MM.1S (cell line): ENCODE measurements around the gene ZEB2.

Experiments used
- DNase-seq: peaks from one replicate; pipeline ENCODE4 v3.0.0-alpha.2; 2015
- H2AFZ ChIP-seq: fragments of 300-600 bp; sonication (generic); 2 replicates; pipeline ENCODE4 v1.6.0; 2016; ENCODE audit warnings: antibody characterized with exemption, low read length
- H3F3A ChIP-seq: fragments of 300-600 bp; sonication (generic); 2 replicates; pipeline ENCODE4 v1.6.1; 2016; ENCODE audit warnings: mild to moderate bottlenecking, antibody characterized with exemption, low read length, moderate library complexity, mixed read lengths; ENCODE audit not compliant: insufficient read depth
- H3K27ac ChIP-seq: fragments of 300-600 bp; sonication (generic); 2 replicates; pipeline ENCODE4 v1.5.1; 2016; ENCODE audit warnings: mild to moderate bottlenecking, low read length
- H3K27me3 ChIP-seq: fragments of 300-600 bp; sonication (generic); replicated peaks from 2 replicates; pipeline ENCODE4 v1.6.0; 2016; ENCODE audit warnings: low read length; ENCODE audit not compliant: insufficient read depth
- H3K36me3 ChIP-seq: fragments of 300-600 bp; sonication (generic); replicated peaks from 2 replicates; pipeline ENCODE4 v1.6.1; 2016; ENCODE audit warnings: mild to moderate bottlenecking, low read length, mixed read lengths; ENCODE audit not compliant: insufficient read depth
- H3K4me1 ChIP-seq: fragments of 300-600 bp; sonication (generic); 2 replicates; pipeline ENCODE4 v1.6.1; 2016; ENCODE audit warnings: low read length, mixed read lengths
- H3K4me2 ChIP-seq: fragments of 300-600 bp; sonication (generic); 2 replicates; pipeline ENCODE4 v1.6.0; 2016; ENCODE audit warnings: low read depth, low read length
- H3K4me3 ChIP-seq: fragments of 300-600 bp; sonication (generic); 2 replicates; pipeline ENCODE4 v1.5.1; 2016; ENCODE audit warnings: low read length, mixed read lengths
- H3K79me2 ChIP-seq: fragments of 300-600 bp; sonication (generic); 2 replicates; pipeline ENCODE4 v1.6.1; 2016; ENCODE audit warnings: mixed run types, low read length, mixed read lengths
- H3K9ac ChIP-seq: fragments of 300-600 bp; sonication (generic); 2 replicates; pipeline ENCODE4 v1.6.1; 2016; ENCODE audit warnings: low read length, mixed read lengths
- H3K9me2 ChIP-seq: fragments of 300-600 bp; sonication (generic); replicated peaks from 2 replicates; pipeline ENCODE4 v1.6.1; 2016; ENCODE audit warnings: mild to moderate bottlenecking, low read length, mixed read lengths; ENCODE audit not compliant: insufficient read depth
- H3K9me3 ChIP-seq: fragments of 300-600 bp; sonication (generic); replicated peaks from 2 replicates; pipeline ENCODE4 v1.6.1; 2016; ENCODE audit warnings: mild to moderate bottlenecking, low read length, mixed read lengths; ENCODE audit not compliant: insufficient read depth
- H4K20me1 ChIP-seq: fragments of 300-600 bp; sonication (generic); 2 replicates; pipeline ENCODE4 v1.6.1; 2016; ENCODE audit warnings: mild to moderate bottlenecking, low read length, moderate library complexity, mixed read lengths; ENCODE audit not compliant: insufficient read depth
- CTCF ChIP-seq: fragments of 300-600 bp; sonication (generic); IDR thresholded peaks from 2 replicates; pipeline ENCODE4 v1.5.1; 2016; ENCODE audit warnings: antibody characterized with exemption, low read length, mixed read lengths
- EZH2 ChIP-seq: fragments of 300-600 bp; sonication (generic); optimal IDR thresholded peaks from 2 replicates; pipeline ENCODE3; 2017; ENCODE audit warnings: low read depth, mild to moderate bottlenecking, antibody characterized with exemption, low read length, mixed read lengths
- EZH2phosphoT487 ChIP-seq: fragments of 300-600 bp; sonication (generic); IDR thresholded peaks from 2 replicates; pipeline ENCODE4 v1.6.1; 2018; ENCODE audit warnings: antibody characterized with exemption, low read length

ZEB2 gene

DNA sequence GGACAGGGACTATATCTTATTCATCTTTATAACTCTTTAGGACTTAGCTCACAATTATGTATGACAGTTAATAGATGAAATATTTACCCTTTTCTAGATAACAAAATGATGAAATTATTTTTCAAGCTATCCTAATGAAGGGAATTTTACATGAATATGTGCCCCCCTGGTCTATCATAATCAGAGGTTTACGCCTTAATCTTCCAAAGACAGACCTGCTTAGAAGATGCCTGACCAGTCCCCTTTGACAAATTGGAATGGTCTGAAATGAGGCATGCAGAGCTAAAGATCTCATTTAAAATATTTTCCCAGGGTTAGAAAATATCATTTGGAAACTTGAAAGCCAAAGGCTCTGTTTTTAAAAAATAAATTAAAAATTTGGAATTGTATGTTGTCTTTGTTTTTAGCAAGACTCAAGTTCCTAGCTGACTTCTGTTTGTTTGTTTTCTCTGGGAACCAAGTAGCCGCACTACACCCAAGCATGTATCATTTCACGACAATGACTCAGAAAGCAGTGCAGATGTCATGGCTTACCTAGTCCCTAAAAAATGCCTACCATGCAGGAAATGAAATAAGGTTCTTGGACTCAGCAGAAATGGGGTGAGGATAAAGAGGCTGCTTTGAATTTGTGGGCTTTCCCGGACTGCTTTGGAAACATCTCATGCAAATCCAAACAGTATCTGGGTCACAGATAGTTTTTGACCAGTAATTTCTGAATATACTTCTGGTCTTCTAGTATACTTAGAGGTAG lies 162.1 kb downstream of the ZEB2 start:
- Histone ChIP-seq H2AFZ (no peak overlapping the region), H3K36me3 (no peaks in the 10 kb centered on the region), H3K9me2 (no peaks in the 10 kb centered on the region), H3K9me3 (no peaks in the 10 kb centered on the region), H3K4me3 (no peak overlapping the region), H3K4me1 (no peaks in the 10 kb centered on the region), H3K27me3 (no peaks in the 10 kb centered on the region), H3K4me2 (no peak overlapping the region), H3K79me2 (no peaks in the 10 kb centered on the region), H4K20me1 (no peaks in the 10 kb centered on the region), H3K27ac (no peak overlapping the region), H3K9ac (no peak overlapping the region), H3F3A (no peaks in the 10 kb centered on the region)
- TF ChIP-seq EZH2 (no peak), CTCF (no peak), EZH2phosphoT487 (no peak)
- DNase-seq: peak; percentile 70

GRCh38 chr2:144356402-144356801 lies 163.5 kb downstream of the ZEB2 start:
- Histone ChIP-seq H3K4me1 (no peaks in the 10 kb centered on the region), H3K4me3 (no peak overlapping the region)

GRCh38 chr2:144354953-144355352 lies 165.0 kb downstream of the ZEB2 start:
- no peak for DNase-seq
- no peak overlapping the region for H3K4me2 ChIP-seq
- no peak for TF ChIP-seq EZH2phosphoT487
- no peak for TF ChIP-seq CTCF

More at GRCh38 chr2:144356402-144356801, 163.5 kb downstream of the ZEB2 start:
- no peak overlapping the region for H3K4me2 ChIP-seq
- TF ChIP-seq CTCF (no peak), EZH2phosphoT487 (no peak), EZH2 (no peak)
- H3K27me3 ChIP-seq: no peaks in the 10 kb centered on the region
- no peak overlapping the region for H3K9ac ChIP-seq
- H3K36me3 ChIP-seq: no peaks in the 10 kb centered on the region
- no peaks in the 10 kb centered on the region for H4K20me1 ChIP-seq
- H3K9me3 ChIP-seq: no peaks in the 10 kb centered on the region
- no peaks in the 10 kb centered on the region for H3K9me2 ChIP-seq
- H3K79me2 ChIP-seq: no peaks in the 10 kb centered on the region
- no peak for DNase-seq
- no peak overlapping the region for H3K27ac ChIP-seq
- H3F3A ChIP-seq: no peaks in the 10 kb centered on the region
- no peak overlapping the region for H2AFZ ChIP-seq

More at GRCh38 chr2:144354953-144355352, 165.0 kb downstream of the ZEB2 start:
- no peaks in the 10 kb centered on the region for H3F3A ChIP-seq
- no peaks in the 10 kb centered on the region for H3K9me3 ChIP-seq
- H3K9ac ChIP-seq: no peak overlapping the region
- no peaks in the 10 kb centered on the region for H3K9me2 ChIP-seq
- no peak overlapping the region for H3K4me3 ChIP-seq
- H3K27ac ChIP-seq: no peak overlapping the region
- no peaks in the 10 kb centered on the region for H3K36me3 ChIP-seq
- H3K79me2 ChIP-seq: no peaks in the 10 kb centered on the region
- no peaks in the 10 kb centered on the region for H3K27me3 ChIP-seq
- no peaks in the 10 kb centered on the region for H4K20me1 ChIP-seq
- no peaks in the 10 kb centered on the region for H3K4me1 ChIP-seq
- H2AFZ ChIP-seq: no peak overlapping the region
